ENCODE measurements around the gene SGSM2. TPM values are rescaled to one million over a fixed set of nuclear protein-coding genes. Genes with fewer than 3 reads are reported as not detected.

SGSM2 gene
- total and polyA plus RNA-seq, 2 donors (not counting 1 experiment from before 2014, with no cell fraction given), result 139 to 181 TPM

- H3K79me2 ChIP-seq (ENCODE audit: control insufficient read depth, insufficient read depth, low read length), result peaks cover 34% of the 10 kb centered on the region
- TF ChIP-seq CTCF (IDR thresholded peaks at IDR 0.05), result no peak
- TF ChIP-seq EZH2 (IDR thresholded peaks at IDR 0.05; ENCODE audit: borderline replicate concordance, insufficient read depth, low read depth, low read length, poor library complexity, severe bottlenecking), result no peak
- peak overlapping the region; percentile 99 for H3K9ac ChIP-seq (ENCODE audit: low read length)
- H3K4me1 ChIP-seq (ENCODE audit: control insufficient read depth in 2 of 2, insufficient read depth in 2 of 2, low read length in 2 of 2), result peaks cover 32 to 36% of the 10 kb centered on the region in 2 donors
- H3K4me2 ChIP-seq (replicated peaks; ENCODE audit: low read depth, low read length, poor library complexity, severe bottlenecking), result peak overlapping the region; percentile 98
- Mint-ChIP-seq H3K27me3 (no peaks in the 10 kb centered on the region), H3K27ac (peak overlapping the region; percentile 99), H3K4me1 (peaks cover 38% of the 10 kb centered on the region), H3K9me3 (ENCODE audit: insufficient read depth) (no peaks in the 10 kb centered on the region), H3K4me3 (peak overlapping the region; percentile 99)
- peak overlapping the region; percentile 64 to 99 (median 94) for H3K4me3 ChIP-seq (ENCODE audit: control extremely low read depth in 1 of 5, extremely low read depth in 1 of 5, insufficient read depth in 1 of 5, low read depth in 2 of 5, low read length in 4 of 5)
- intact Hi-C loops (cut with micrococcal nuclease), result loop anchor here (1.0 to 5.0 kb wide), 7 partner anchors 9 to 774 kb away; partner anchors contain the start of genes PAFAH1B1, SLC43A2 and TSR1
- H3K27ac ChIP-seq (ENCODE audit: low read length in 2 of 2), result peak overlapping the region; percentile 95 to 98
- peaks cover 27% of the 10 kb centered on the region for H4K20me1 ChIP-seq (ENCODE audit: control insufficient read depth, insufficient read depth, low read length, poor library complexity, severe bottlenecking)
- no peaks in the 10 kb centered on the region for H3K9me3 ChIP-seq (ENCODE audit: control extremely low read depth in 1 of 3, control insufficient read depth in 2 of 3, insufficient read depth in 1 of 3, low read length in 2 of 3)
- under 1% methylated on average over 61 of the region's 72 CpGs for WGBS (ENCODE audit: insufficient coverage)
- DNase-seq (peak; percentile 96), ATAC-seq (ENCODE audit: low read depth) (peak; percentile 57)
- CTCF ChIA-PET, result interaction anchor here (0.9 to 7.4 kb wide), 7 partner anchors 8 to 192 kb away, joined by 3 to 76 read pairs (median 4); partner anchors contain the start of gene PAFAH1B1
- H2AFZ ChIP-seq (ENCODE audit: insufficient read depth, low read depth, low read length, poor library complexity, severe bottlenecking), result peak overlapping the region; percentile 76
- H3K27me3 ChIP-seq (replicated peaks in 1 of 4; ENCODE audit: control extremely low read depth in 1 of 4, control insufficient read depth in 3 of 4, insufficient read depth in 4 of 4, low read length in 3 of 4), result no peaks in the 10 kb centered on the region
- POLR2A ChIA-PET, result interaction anchor here (0.8 to 2.5 kb wide), 4 partner anchors 9 to 1741 kb away, joined by 3 to 51 read pairs (median 4); partner anchors contain the start of genes CYB5D2 and ZZEF1
- no peaks in the 10 kb centered on the region for H3K36me3 ChIP-seq (replicated peaks in 1 of 2; ENCODE audit: control extremely low read depth in 1 of 2, control insufficient read depth in 1 of 2, extremely low read depth in 1 of 2, insufficient read depth in 2 of 2, low read length in 1 of 2)
These were observed 64.3 kb downstream of the SGSM2 start for GRCh38 chr17:2401426-2402221.
